Fibroblast of villous mesenchyme (primary cell): ENCODE results near the gene RNF149. TPM values are rescaled to one million over a fixed set of nuclear protein-coding genes. Genes with fewer than 3 reads are reported as not detected.

Source experiments
- DNase-seq: peaks from one replicate; pipeline ENCODE4 v3.0.0-alpha.2; 2010; ENCODE audit warnings: low read depth
- H3K4me3 ChIP-seq: 2 replicates; pipeline ENCODE4 v1.5.1; 2011; ENCODE audit warnings: low read depth, mild to moderate bottlenecking, low read length
- total RNA-seq: library from RNA; depleted of rRNA; stranded (reverse); fragments of >200 nt; gene quantifications from 2 replicates; pipeline ENCODE4 v1.2.3, GENCODE V29; 2012
- TF ChIP-seq, protein P1 (sequence below): IDR thresholded peaks from 2 replicates; pipeline ENCODE4 v1.5.1; 2012; ENCODE audit warnings: low read depth, mild to moderate bottlenecking, low read length; ENCODE audit not compliant: insufficient read depth

The RNF149 gene
- total RNA-seq, 1 donor: 53.5 TPM

GRCh38 chr2:101297383-101297782 lies 11.1 kb downstream of the RNF149 start:
- no peak for DNase-seq
- no peak overlapping the region for H3K4me3 ChIP-seq
- TF ChIP-seq, protein P1, sequence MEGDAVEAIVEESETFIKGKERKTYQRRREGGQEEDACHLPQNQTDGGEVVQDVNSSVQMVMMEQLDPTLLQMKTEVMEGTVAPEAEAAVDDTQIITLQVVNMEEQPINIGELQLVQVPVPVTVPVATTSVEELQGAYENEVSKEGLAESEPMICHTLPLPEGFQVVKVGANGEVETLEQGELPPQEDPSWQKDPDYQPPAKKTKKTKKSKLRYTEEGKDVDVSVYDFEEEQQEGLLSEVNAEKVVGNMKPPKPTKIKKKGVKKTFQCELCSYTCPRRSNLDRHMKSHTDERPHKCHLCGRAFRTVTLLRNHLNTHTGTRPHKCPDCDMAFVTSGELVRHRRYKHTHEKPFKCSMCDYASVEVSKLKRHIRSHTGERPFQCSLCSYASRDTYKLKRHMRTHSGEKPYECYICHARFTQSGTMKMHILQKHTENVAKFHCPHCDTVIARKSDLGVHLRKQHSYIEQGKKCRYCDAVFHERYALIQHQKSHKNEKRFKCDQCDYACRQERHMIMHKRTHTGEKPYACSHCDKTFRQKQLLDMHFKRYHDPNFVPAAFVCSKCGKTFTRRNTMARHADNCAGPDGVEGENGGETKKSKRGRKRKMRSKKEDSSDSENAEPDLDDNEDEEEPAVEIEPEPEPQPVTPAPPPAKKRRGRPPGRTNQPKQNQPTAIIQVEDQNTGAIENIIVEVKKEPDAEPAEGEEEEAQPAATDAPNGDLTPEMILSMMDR: no peak

- H3K4me3 ChIP-seq: no peak overlapping the region
- DNase-seq: peak; percentile 13
- TF ChIP-seq, protein P1: no peak
Measured at GRCh38 chr2:101296371-101296770, 12.1 kb downstream of the RNF149 start.

- H3K4me3 ChIP-seq: no peak overlapping the region
- DNase-seq: peak; percentile 30
Measured at GRCh38 chr2:101295895-101296294, 12.6 kb downstream of the RNF149 start.

DNA sequence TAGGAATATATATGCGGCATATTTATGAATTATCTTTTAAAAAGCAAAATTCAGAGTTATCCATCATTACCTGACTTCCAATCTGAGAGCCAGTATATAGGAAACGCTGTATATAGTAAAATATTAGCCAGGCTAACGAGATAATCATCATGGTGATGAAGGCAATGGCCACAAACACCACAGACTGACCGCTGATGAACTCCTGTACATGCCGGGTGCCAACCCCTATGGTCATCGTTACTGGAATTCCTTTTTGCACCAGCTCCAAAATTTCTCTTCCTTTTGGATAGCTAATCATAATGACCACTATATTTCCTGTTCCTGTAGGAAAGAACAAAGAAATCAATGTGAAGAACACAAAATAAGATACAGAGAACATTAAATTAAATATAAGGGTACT lies 13.6 kb downstream of the RNF149 start:
- no peak for DNase-seq
- TF ChIP-seq, protein P1: no peak
- H3K4me3 ChIP-seq: no peak overlapping the region

More at GRCh38 chr2:101295895-101296294, 12.6 kb downstream of the RNF149 start:
- TF ChIP-seq, protein P1: no peak

DNA sequence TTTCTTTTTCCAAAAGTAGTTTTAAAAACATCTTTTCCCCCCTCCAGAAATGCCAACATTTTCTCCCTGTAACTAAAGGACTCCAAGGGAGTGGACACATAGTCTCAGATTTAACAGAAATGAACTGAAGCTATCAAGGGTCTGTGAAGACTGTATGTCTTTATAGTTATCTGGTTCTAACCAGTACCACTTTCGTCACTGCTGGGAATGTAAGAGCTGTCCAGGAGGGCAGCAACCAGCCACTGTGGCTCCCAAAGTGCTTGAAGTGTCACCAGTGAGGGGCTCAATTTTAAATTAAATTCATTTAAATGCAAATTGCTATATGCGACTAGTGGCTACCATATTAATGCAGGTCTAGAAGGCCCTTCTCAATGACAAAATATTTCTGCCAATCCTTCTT lies 15.0 kb downstream of the RNF149 start:
- TF ChIP-seq, protein P1: no peak
- no peak overlapping the region for H3K4me3 ChIP-seq
- no peak for DNase-seq

GRCh38 chr2:101291973-101292372 lies 16.5 kb downstream of the RNF149 start:
- TF ChIP-seq, protein P1: no peak
- H3K4me3 ChIP-seq: no peak overlapping the region
- DNase-seq: no peak

DNA sequence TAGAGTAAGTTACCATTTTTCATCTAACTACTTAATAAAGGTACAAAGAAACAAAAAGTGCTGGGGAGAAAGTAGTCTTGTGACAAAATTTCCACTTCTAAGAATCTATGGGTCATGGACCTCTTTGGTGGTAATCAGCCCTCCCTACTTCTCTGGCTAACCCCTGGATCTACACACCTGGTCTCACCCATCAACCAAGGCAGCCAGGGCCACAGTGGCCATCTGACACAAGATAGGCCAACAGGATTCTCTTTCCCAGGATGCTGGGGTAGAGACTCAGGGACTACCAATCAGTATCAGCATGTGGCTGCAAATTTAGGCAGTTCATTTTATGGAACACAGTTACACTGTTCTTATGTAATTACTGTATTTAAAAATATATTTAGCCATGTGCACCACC lies 17.8 kb downstream of the RNF149 start:
- no peak for DNase-seq
- no peak overlapping the region for H3K4me3 ChIP-seq
- TF ChIP-seq, protein P1: no peak
